ENCODE results near the gene ZNF557.

GRCh38 chr19:7063764-7064418 is 5.6 kb upstream of the ZNF557 start:
- TF ChIP-seq CTCF (IDR thresholded peaks at IDR 0.05) (no peak), POLR2A (IDR thresholded peaks at IDR 0.05) (no peak)

All from body of pancreas (tissue), 4 donors.